Activated T-helper 9 cell treated with anti-CD3 and anti-CD28 coated beads, Interleukin-2, amount 50 U/mL, for 16 hours (primary cell): ENCODE measurements around the gene LPIN1.

Source experiments
- DNase-seq: peaks from one replicate; pipeline ENCODE4 v3.0.0-alpha.2; 2020; ENCODE audit warnings: low read depth

LPIN1 gene

GRCh38 chr2:11866358-11867335 is 120.2 kb downstream of the LPIN1 start:
- DNase-seq: no peak

DNA sequence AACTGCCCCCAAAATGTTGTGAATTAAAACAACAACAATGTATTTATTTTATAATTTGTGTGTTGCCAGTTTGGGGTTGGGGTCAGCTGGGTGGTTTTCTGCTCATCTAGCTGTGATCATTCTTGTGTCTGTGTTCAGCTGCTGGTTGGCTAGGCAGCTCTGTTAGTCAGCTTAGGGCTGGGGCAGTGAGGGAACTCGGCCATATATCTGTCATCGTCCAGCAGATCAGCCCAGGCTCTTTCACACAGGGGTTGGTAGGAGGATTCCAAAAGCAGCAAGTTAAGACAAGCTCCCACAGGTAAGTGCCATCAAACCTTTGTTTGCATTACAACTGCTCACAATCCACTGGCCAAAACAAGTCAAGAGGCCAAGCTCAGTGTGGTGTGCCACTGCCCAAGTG is 121.5 kb downstream of the LPIN1 start:
- no peak for DNase-seq

DNA sequence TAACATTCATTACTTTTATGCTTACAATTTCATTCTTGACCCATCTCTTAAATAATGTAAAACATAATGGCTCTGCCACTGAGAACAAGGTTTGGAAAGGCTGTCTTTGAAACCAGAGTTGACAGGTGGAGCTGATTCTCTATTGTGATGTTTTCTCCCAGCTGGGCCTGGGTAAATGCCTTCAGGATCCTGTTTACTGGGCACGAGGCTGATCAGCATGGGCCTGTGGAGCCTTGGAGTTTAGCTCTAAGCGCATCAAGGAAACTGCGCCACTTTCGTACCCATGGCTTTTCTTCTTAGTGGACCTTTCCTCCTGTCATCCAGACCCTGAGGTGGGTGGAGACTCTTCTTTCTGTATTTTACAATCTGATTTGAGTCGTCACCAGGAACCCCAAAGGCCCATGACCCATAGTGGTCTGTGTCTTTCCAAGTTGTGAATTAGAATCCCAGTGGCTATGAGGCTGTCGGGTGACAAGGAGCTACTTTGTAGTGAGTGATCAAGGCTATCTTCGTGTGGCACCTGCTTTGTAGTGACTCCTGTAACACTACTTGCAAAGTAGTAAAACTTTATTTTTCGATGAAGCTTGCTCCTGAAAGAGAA is 123.1 kb downstream of the LPIN1 start:
- DNase-seq: no peak

GRCh38 chr2:11870064-11870463 is 123.6 kb downstream of the LPIN1 start:
- DNase-seq: no peak

GRCh38 chr2:11870584-11870983 is 124.2 kb downstream of the LPIN1 start:
- DNase-seq: no peak

DNA sequence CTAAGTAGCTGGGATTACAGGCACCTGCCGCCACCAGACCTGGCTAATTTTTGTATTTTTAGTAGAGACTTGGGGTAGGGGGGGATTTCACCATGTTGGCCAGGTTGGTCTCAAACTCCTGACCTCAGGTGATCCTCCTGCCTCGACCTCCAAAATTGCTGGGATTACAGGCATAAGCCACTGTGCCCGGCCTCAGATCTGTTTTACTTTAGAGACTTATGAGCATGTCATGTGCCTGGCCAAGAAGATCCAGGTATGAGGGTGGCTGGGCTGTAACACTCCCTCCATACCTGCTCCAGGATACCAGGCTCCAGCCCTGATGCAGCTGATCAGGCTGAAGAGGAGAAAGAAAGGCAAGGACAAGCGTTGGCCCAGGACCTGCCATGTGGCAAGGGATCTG is 125.0 kb downstream of the LPIN1 start:
- DNase-seq: no peak

DNA sequence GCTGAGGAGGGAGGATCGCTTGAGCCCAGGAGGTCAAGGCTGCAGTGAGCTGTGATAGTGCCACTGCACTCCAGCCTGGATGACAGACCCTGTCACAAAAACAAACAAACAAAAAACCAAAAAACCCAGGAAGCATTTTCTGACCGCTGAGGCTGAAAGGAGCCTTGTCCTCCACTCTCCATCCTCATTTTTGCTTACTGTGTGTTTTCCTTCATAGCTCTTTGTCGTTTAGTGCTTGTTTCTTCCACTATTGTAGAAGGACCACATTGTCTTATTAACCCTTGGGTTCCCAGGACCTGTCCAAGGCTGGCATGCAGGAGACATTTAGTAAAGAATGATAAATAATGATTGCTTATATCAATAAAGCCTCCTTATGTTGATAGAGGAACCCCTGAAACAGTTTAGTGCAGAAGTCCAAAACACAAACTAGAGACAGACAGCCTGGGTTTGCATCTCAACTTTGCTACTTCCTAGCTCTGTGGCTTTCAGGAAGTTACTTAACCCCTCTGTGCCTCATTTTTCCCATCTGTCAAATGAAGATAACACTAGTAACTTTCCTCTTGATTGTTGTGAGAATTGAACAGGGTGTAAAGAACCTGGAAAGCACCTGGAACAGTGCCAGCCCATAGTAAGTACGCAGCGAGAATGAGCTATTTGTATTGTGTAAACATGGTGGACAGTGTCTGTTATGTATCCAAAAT is 126.0 kb downstream of the LPIN1 start:
- no peak for DNase-seq

GRCh38 chr2:11872948-11873269 is 126.5 kb downstream of the LPIN1 start:
- no peak for DNase-seq

- DNase-seq: no peak
These were observed 127.1 kb downstream of the LPIN1 start for GRCh38 chr2:11873356-11874154.

DNA sequence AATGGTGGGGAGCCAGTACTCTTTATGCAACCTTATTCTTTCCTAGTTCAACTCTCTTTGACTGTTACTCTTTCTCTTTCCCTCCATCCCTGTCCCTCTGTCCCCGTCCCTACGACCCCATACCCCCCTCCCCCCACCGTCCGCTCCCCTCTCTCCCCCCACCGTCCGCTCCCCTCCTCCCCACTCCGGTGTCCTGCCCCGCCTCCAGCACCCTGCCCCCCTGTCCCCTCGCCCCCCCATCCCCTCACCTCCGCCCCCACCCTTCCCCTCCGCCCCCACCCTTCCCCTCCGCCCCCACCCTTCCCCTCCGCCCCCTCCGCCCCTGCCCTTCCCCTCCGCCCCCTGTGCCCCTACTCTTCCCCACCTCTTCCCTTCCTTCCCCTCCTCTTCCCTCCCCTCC is 128.4 kb downstream of the LPIN1 start:
- DNase-seq: no peak

GRCh38 chr2:11875481-11875880 is 129.0 kb downstream of the LPIN1 start:
- DNase-seq: no peak

DNA sequence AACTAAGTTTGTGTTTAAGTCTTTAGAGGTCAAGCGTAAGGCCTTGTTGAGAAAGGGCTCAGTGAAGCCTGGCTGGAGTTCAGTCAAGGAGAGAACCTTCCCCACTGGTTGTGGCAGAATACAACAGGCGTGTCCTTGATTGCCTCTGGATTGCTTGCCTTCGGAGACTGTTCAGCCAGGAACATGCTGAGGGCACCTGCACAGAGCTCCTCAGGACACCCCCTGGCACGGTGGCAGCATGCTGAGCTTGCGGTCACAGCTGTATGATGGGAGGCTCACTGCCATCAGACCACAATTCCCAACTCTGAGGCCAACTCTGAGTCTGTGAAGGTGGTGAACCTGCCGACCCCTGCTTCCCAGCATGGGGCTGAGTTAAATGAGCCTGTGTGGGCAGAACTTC is 130.0 kb downstream of the LPIN1 start:
- DNase-seq: no peak

DNA sequence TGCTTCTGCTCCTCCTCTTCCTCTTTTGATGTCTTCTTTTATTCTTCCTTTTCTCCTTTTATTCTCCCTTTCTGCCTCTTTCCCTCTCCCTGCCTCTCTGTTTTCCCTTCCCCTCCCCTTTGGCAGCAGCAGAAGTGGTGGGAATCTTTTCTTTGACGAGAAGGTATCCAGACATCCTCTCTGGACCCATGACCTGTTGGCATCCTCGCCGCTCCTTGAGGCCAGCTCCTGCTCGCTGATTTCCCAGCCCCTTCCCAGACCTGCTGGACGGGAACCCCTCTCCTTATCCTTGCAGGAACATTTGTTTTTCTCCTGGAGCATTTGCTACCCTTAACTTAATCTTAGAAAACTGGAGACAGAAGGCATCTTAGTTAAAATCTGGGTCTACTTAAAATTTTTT is 130.5 kb downstream of the LPIN1 start:
- DNase-seq: no peak
